GM10248 (cell line): ENCODE measurements around the gene PLCL2.

Source experiments
- CTCF ChIA-PET: fragments of 300-600 bp; sonication (Branson Sonifier 250); formaldehyde crosslinking; extraction: SDS; loops from one replicate; lab custom pipeline; 2021; ENCODE audit warnings: antibody characterized with exemption; lab: Yijun Ruan, JAX
- POLR2A ChIA-PET: fragments of 350-650 bp; sonication (Branson Sonifier 250); formaldehyde crosslinking; extraction: SDS; loops from one replicate; lab custom pipeline; 2020; ENCODE audit warnings: antibody characterized with exemption; lab: Yijun Ruan, JAX
- DNase-seq: peaks from one replicate; pipeline ENCODE4 v3.0.0; 2012; ENCODE audit errors: extremely low spot score
- CTCF ChIP-seq: IDR thresholded peaks from 2 replicates; pipeline ENCODE4 v1.5.1; 2012; ENCODE audit warnings: mild to moderate bottlenecking, low read depth; ENCODE audit errors: extremely low read depth, missing control alignments, control extremely low read depth

Gene PLCL2

DNA sequence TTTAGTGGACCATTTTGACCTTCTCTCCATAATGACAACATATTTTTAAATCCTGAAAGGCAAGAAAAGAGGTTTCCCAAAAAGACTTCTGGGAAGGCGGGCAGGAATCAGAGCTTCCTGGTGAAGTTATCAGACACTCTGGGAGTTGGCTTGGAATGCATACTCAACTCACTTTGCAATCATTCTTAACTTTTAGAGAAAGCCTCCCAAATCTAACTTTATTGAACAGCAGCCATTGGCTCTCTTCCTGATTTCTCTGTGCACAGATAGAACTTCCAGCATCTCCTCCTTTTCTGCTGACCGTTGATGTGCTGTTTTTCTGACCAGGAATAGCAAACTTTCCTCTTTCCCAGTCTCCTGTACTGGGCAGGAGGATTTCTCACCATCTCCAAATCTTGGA is 44.6 kb downstream of the PLCL2 start:
- ChIA-PET POLR2A (no interaction called here), CTCF (interaction anchor here (2.2 to 2.8 kb wide), 2 partner anchors 10 kb away, joined by 10 to 12 read pairs; no protein-coding TSS in a partner anchor)
- no peak for TF ChIP-seq CTCF

GRCh38 chr3:16932877-16933276 is 48.1 kb downstream of the PLCL2 start:
- no peak for TF ChIP-seq CTCF
- ChIA-PET CTCF (interaction anchor here (1.2 to 1.3 kb wide), 2 partner anchors 10 to 58 kb away, joined by 3 to 4 read pairs; no protein-coding TSS in a partner anchor), POLR2A (no interaction called here)
- DNase-seq, result peak; percentile 28

More for the DNA sequence above, 44.6 kb downstream of the PLCL2 start:
- no peak for DNase-seq

DNA sequence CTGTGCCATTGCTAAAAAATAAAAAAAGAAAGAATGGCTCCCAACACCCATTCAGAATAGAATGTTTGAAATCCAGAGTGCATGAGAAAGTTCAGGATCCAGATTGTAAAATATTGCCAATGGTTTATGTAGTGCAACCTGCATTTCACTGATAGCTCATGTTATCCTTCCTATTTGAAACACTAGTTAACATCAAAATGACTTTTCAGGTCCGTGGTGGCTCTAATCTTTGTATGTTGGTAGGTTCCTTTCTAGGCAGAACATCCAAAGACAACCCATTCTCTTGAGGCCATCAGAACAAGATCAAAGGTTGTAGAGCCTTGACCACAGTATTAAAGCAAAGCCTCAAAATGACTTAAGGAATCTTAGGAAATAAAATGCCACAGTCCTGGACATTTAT is 51.0 kb downstream of the PLCL2 start:
- DNase-seq, result no peak
- no peak for TF ChIP-seq CTCF
- ChIA-PET POLR2A (no interaction called here), CTCF (interaction anchor here (1.1 to 1.7 kb wide), 2 partner anchors 11 to 18 kb away, joined by 3 read pairs; no protein-coding TSS in a partner anchor)

DNA sequence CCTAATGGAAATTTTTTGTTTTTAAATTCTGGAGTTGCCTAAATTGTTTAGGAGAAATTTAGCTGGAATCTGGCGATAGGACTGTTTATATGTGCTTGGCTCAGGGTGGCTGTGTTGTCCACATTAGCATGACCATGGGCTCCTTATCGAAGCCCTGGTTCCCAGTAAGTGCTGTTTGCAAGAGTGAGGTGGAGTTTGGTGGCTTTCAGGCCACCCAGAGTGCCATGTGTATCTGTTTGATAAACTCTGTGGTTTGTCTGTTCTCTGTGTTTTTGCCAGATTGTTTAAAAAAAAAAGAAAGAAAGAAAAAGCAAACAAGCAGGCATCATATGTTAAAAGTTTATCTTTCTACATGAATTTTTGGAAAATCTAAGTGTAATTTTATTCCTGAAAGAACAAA is 51.5 kb downstream of the PLCL2 start:
- ChIA-PET POLR2A (no interaction called here), CTCF (interaction anchor here (1.1 to 1.7 kb wide), 2 partner anchors 12 to 19 kb away, joined by 3 read pairs; no protein-coding TSS in a partner anchor)
- TF ChIP-seq CTCF, result no peak
- no peak for DNase-seq

DNA sequence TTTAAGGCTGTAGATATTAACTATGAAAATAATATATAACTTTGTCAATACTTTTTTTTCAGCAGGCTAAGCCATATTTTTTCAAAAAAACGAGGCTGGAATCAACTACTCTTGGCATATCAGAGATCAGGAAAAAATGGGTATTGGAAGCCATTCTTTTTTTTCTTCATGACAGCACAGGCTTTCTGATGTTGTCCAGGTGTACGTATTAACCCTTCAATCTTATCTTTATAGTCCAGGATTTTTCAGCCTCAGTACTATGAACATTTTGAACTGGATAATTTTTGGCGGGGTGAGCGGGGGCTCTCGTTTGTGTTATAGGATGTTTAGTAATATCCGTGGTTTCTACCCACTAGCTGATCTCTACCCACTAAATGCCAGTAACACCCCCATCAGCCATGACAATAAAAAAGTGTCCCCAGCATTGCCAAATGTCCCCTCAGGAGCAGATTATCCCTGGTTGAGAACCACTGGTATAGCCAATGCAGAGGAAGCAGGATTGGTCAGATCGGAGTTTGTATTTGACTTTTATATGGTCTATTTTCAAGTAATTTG is 52.0 kb downstream of the PLCL2 start:
- POLR2A ChIA-PET, result no interaction called here
- no peak for DNase-seq
- TF ChIP-seq CTCF, result no peak
- CTCF ChIA-PET, result interaction anchor here (1.1 to 1.7 kb wide), 2 partner anchors 12 to 19 kb away, joined by 3 read pairs; no protein-coding TSS in a partner anchor

DNA sequence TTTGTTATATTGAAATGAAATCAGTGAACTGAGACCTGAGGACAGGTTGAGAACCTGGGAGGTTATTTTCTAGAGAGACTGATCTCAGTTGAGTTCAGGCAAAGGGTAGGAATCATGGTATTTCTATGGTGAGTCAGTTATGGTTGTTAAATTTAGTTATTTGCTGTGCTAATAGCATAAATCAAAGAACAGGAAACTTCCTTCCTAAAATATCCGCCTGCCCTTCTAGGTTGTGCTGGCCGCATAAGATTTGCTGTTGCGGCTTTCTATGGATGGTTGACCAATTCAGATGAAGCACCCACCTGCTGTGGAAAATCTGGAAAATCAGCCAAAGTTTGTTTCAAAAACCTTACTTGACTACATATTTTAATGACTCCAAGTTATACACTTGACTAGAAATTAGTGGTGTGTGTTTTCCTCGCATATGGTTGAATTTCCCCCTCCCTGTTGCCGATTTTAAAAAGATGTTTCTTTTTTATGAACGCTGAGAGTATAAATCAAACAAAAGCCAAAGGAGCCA is 52.6 kb downstream of the PLCL2 start:
- POLR2A ChIA-PET, result no interaction called here
- CTCF ChIA-PET, result no interaction called here
- TF ChIP-seq CTCF, result no peak
- no peak for DNase-seq
